Kidney epithelial cell (primary cell): ENCODE measurements around the gene SSTR5. TPM values are rescaled to one million over a fixed set of nuclear protein-coding genes. Genes with fewer than 3 reads are reported as not detected.

ENCODE experiments used
- DNase-seq: peaks from one replicate; pipeline ENCODE4 v3.0.0-alpha.2; 2010; ENCODE audit warnings: low read depth
- H3K27me3 ChIP-seq: 2 replicates; pipeline ENCODE4 v1.6.0; 2011; ENCODE audit warnings: low read length; ENCODE audit not compliant: control insufficient read depth, insufficient read depth
- H3K36me3 ChIP-seq: 2 replicates; pipeline ENCODE4 v1.5.1; 2011; ENCODE audit warnings: low read length; ENCODE audit not compliant: control insufficient read depth, insufficient read depth
- H3K4me3 ChIP-seq: 2 replicates; pipeline ENCODE4 v1.5.1; 2011; ENCODE audit warnings: low read depth, mild to moderate bottlenecking, control low read depth, low read length
- CTCF ChIP-seq: IDR thresholded peaks from 2 replicates; pipeline ENCODE4 v1.5.1; 2011; ENCODE audit warnings: mild to moderate bottlenecking, moderate library complexity, low read length, control low read depth, inconsistent platforms; ENCODE audit not compliant: insufficient read depth, poor library complexity, severe bottlenecking
- total RNA-seq: library from RNA; depleted of rRNA; stranded (reverse); fragments of >200 nt; gene quantifications from 2 replicates; pipeline ENCODE4 v1.2.3, GENCODE V29; 2015

The SSTR5 gene
- total RNA-seq, 1 donor from 2014 or later: not detected

GRCh38 chr16:1070084-1070863 lies 2.3 kb upstream of the SSTR5 start:
- Histone ChIP-seq H3K36me3 (no peaks in the 10 kb centered on the region), H3K27me3 (peaks cover 76% of the 10 kb centered on the region), H3K4me3 (no peak overlapping the region)
- TF ChIP-seq CTCF: no peak
- DNase-seq: no peak

GRCh38 chr16:1070864-1071408 lies 1.6 kb upstream of the SSTR5 start:
- no peak for DNase-seq
- H3K27me3 ChIP-seq: peaks cover 73% of the 10 kb centered on the region
- TF ChIP-seq CTCF: no peak
- no peak overlapping the region for H3K4me3 ChIP-seq
- no peaks in the 10 kb centered on the region for H3K36me3 ChIP-seq

- DNase-seq: no peak
- TF ChIP-seq CTCF: no peak
- H3K4me3 ChIP-seq: no peak overlapping the region
- H3K27me3 ChIP-seq: peaks cover 67% of the 10 kb centered on the region
- H3K36me3 ChIP-seq: no peaks in the 10 kb centered on the region
Observed at GRCh38 chr16:1071561-1072225, 854 bp upstream of the SSTR5 start.

- H3K27me3 ChIP-seq: peaks cover 66% of the 10 kb centered on the region
- H3K36me3 ChIP-seq: no peaks in the 10 kb centered on the region
- H3K4me3 ChIP-seq: no peak overlapping the region
- DNase-seq: no peak
- no peak for TF ChIP-seq CTCF
Observed at GRCh38 chr16:1073262-1073558, 663 bp downstream of the SSTR5 start.

GRCh38 chr16:1073566-1074378 lies 1.2 kb downstream of the SSTR5 start:
- no peak for TF ChIP-seq CTCF
- Histone ChIP-seq H3K36me3 (no peaks in the 10 kb centered on the region), H3K4me3 (no peak overlapping the region), H3K27me3 (peaks cover 61% of the 10 kb centered on the region)
- DNase-seq: no peak
